ENCODE data around the gene MPP2.
"Not testable (repeated sequence)": the region's sequence is repeated elsewhere in the genome, so short reads cannot be mapped to it uniquely, and the experiment has no call there.

MPP2 gene

DNA sequence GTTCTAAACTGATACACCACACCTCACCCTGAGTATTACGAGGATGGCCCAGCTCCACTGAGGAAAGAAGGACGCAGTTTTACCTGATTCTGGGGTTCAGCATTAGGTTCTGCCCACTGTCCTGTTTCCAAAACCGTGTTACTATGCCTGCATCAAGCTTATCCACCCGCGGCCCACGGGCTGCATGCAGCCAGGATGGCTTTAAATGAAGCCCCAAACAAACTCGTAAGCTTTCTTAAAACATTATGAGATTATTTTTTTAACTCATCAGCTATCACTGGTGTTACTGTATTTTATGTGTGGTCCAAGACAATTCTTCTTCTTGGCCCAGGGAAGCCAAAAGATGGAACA is 64.4 kb downstream of the MPP2 start:
- no peak for DNase-seq

DNA sequence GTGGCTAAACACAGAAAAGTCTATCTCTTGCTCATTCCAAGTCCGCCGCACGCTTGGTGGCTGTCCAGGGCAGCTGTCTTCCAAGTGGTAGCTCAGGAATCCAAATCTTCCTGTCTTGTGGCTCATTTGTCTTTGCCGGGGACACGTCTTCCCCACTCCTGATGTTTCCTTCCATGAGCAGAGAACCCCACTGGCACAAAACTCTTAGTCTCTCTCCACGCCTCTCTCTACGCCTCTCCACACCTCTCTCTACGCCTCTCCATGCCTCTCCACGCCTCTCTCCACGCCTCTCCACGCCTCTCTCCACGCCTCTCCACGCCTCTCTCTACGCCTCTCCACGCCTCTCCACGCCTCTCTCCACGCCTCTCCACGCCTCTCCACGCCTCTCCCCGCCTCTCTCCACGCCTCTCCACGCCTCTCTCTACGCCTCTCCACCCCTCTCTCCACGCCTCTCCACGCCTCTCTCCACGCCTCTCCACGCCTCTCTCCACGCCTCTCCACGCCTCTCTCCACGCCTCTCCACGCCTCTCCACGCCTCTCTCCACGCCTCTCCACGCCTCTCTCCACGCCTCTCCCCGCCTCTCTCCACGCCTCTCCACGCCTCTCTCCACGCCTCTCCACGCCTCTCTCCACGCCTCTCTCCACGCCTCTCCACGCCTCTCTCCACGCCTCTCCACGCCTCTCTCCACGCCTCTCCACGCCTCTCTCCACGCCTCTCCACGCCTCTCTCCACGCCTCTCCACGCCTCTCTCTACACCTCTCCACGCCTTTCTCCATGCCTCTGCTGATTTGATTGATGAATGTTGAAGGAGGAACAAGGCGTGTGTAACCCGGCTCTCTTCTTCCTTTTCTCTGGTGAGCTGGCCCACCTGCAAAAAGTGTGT is 65.0 kb downstream of the MPP2 start:
- DNase-seq = not testable (repeated sequence)

DNA sequence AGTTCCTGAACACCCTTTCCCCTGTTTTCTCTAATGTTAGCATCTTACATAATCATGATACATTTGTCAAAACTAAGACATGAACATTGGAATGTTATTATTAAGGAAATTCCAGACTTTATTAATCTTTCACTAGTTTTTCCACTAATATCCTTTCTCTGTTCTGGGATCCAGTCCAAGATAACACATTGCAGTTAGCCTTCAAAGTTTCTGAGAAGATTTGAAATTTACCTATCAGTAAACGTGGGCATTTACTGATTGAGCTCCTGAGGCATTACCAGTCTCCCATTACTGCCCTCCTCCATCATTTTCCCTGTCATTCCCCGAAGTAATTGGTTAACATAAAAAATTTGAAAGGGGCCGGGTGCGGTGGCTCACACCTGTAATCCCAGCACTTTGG is 66.1 kb downstream of the MPP2 start:
- DNase-seq = no peak

DNA sequence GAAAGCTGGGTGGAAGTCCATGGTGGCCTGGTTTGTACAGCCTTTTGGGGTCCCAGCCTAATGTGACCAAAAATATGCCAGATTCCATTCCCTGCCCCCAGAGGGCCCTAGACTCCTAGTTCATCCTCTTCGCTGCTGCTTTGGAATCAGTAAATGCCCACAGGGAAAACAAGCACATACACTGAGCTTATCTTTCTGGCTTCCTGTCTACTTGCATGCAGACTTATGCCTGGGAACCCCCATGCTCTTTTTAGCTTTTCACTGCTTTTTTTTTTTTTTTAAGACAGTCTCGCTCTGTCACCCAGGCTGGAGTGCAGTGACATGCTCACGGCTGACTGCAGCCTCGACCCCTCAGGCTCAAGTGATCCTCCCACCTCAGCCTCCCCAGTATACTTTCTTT is 66.5 kb downstream of the MPP2 start:
- no peak for DNase-seq

DNA sequence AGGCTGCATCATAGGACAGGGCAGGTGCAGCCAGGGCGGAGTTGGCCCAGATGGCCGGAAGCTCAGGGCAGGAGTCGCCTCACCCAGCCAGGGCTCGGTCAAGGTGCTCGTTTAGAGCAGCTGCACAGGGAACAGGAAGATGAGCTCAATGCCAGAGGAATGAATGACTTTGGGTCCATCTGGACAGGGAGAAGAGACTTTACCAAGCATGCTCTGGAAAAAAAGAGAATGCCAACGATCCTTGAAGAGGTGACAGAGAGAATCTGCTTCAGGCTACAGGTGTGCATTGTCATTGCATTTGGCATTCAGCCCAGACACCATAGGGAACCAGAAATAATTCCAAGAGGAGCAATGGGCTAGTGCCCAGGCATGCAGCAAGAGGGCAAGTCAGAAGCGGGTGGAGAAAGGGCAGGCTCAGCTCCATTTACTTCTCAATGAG is 67.6 kb downstream of the MPP2 start:
- DNase-seq = no peak

DNA sequence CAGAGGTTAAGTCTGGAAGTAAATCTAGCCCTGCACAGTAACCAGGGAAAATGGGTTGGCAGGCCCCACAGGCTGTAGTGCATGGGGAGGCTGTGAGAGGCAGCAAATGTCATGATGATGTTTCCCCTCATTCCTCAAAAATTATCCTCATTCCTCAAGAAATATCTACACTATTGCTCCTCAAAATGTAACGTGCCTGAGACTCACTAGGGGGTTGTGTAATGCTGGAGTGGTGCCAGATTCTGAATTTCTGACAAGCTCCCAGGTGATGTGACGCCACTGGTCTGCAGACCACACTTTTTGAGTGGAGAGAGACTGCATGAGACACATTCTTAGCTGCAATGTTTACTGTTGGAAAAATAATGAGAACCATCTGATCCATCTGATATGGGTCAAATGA is 73.2 kb downstream of the MPP2 start:
- DNase-seq = no peak

DNA sequence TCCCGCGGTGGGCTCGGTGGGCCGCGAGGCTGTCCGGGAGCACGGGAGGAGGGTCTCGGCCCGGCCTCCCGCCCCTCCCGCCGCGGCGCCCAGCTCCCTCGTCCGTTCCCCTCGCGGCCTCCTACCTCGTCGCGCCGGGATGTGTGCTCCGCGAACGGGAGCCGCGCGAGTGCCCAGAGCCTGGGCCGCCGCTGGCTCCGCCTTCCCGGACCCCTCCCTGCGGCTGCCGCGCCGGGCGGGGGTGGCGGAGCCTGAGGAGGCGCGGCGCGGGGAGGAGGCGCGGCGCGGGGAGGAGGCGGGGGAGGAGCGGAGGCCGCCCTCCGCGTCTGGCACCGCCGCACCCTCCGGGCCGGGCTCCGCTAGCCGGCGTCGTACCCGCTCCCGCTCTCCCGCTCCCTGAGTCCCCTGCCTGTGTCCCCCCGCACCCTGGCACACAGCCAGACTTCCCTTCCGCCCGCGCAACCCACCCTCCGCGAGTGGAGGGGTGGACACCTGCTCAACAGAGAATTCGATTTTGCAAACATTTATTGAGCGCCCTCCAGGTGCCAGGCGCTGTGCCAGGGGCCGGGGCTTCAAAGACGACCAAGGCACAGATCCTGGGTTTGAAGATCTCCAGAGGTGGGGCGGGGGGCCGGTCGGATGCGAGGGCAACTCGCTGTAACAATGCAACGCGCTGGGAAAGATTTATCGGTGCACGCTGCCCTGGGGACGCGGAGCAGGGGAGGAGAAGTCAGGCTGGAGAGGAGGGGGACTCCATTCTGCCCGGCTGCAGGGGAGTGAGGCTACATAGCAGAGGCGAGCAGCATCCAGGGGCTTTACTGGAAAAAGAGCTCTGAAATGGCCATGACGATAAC is 74.1 kb downstream of the MPP2 start, which contains the start of gene MPP3:
Gene MPP3 (minus strand): TSS at position 171 of the 854 bp plus-strand sequence. CDS start 1,240 bp downstream, outside the sequence.
- peak; percentile 39 to 61 for DNase-seq

DNA sequence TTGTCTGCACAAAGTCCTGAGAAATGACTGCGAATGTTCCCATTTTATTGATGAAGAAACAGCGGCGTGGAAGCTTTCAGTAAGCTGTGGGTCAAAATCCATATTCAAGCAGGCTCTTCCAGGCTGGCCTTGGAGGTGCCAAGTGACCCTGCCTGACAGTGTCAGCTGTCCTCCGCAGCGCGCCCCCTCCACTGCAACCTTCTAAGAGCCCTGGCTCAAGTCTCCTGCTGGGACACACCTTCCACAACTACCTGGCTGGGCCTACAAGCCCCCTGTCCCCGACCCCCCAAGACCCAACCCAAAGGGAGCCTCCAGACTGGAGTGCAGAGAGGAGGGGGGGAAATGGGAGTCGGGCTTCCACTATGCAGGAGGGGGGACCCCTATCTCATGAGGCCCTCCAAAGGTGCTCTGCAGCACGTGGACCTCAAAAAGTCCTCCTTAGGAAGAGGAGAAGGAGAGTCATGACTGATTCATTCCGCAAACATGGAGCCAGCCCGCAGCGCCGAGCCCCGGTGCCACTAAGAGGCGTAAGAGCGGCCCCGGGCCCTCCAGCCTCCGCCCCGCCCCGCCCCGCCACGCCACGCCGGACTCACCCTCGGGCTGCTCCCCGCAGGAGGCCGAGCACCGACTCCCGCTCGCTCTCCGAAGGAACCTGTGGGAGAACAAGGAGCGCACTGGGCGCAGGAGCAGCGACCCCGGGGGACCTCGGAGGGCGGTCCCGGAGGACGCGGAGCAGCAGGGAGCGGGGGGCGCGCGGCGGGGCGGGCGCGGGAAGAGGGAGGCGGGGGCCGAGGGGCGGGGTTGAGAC is 75.0 kb downstream of the MPP2 start:
- peak; percentile 28 to 40 for DNase-seq

DNA sequence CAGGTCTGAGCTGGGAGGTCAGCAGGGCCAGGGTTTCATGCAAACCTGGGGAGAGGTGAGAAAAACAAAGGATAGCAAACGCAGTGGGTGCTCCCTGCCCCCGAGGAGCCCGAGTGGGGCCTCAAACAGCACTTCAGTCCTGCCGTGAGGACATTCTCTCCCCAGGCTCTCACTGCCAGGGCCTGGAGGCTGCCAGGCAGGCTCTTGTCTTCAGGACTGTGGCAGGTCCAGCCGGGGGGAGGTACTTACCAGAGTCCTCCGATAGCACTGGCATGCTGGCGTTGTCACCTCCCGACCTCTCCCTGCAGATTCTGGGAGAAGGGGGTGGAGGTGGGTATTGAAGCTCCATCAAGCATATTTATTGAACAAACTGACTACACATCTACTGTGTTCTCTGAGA is 75.7 kb downstream of the MPP2 start:
- DNase-seq = no peak

DNA sequence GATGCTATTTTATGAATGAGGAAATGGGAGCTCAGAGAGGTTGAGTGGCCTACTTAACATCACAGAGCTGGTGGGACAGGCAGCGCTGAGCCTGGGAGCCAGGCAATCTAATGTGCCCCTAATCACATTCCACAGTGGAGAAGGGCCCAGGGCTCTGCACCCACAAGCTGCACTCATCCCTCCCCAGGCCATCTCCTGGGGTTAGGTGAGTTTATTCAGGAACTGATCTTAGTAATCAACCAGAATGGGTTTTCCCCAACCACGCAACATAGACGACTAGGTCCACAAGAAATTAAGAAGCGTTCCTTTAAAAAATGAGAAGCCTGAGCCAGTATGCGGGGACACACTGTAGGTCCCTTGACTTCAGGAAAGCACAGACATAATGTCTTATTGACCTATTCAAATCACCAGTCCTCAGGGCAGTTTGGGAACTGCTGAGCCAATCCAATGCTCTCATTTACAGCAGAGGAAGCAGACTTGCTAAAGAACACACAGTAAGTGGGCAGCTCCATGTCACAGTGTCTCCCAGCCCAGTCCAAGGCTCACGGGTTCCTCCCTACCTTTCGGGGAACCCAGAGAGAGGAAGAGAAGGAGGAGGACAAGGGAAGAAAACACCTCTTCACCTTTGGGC is 76.7 kb downstream of the MPP2 start:
- DNase-seq = peak in 1 of 2 donors; percentile 10

DNA sequence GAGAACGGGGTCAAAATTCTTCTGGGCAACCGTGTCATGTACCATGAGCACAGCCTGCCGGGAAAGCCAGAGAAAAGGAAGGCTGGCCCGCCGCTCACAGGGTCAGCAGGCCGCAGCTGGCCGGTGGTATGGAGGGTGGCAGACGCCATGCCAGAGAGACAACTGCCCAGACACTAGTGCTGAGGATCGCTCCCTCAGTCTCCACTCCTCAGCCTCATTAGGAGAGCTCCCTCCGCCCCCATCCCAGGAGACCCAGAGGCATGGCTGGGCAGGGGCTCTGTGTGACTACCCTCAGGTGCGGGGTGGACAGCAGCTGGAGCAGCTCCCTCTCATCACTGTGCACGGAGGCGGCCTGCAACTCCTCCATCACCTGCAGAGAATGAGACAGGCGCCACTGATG is 77.6 kb downstream of the MPP2 start:
- no peak for DNase-seq

DNA sequence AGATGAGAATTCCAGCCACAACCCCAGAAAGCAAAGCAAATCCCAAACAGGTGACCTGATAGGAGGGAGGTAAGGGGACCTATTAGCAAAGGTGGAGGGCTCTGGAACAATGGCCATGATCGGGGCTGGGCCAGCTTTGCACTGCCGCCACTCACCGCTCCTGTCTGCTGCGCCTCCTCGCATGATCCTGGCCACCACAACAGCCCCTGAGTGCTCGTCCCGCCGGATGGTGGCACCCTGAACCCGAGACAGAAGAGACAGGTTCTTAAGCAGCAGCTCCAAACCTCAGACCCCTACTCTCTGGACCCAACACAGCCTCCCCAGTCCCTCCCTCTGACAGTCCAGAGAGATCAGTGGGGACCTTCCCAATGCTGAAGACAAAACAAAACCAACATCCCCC is 79.7 kb downstream of the MPP2 start:
- DNase-seq = no peak

DNA sequence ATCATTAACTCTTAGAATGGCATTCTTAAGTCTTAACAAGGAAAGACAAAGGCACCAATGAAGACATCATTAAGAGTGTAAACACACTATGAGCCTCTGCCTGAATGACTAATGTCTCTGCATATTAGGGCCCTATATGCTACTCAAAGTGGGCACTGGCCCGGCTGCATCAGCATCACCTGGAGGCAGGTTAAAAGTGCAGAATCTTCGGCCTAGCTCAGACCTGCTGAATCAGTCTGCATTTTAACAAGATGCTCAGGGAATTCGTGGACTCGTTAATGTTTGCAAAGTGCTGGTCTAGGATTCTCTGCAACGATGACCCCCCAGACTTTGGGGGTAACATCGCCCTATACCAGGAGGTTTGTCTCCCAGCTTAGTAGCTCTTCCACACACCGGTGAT is 81.1 kb downstream of the MPP2 start:
- no peak for DNase-seq

DNA sequence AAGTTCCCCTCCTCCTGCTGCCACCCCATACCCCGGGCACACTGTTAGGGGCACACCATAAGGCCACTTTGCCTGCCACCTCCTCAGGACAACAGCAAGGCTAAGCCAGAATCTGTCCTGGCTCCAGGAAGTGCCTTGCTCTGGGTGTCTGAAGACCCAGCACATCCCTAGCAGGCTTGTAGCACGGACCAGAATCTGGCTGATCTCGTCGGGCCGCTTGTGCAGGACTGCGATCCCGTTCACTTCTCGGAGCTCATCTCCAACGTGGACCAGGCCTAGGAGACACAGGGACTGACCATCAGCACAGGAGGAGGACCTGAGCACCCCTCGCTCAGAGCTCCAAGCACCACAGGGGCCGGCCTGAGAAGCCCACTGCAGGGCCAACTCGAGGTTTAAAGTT is 81.8 kb downstream of the MPP2 start:
- DNase-seq = no peak

All from stimulated activated CD4-positive, alpha-beta T cell treated with anti-CD3 and anti-CD28 coated beads, Interleukin-2, amount 100 ng/mL, for 24 hours (primary cell).